Measurements from ENCODE around the gene PARD3. TPM values are rescaled to one million over a fixed set of nuclear protein-coding genes. Genes with fewer than 3 reads are reported as not detected.
"Not testable (repeated sequence)": the region's sequence is repeated elsewhere in the genome, so short reads cannot be mapped to it uniquely, and the experiment has no call there.

Gene PARD3
- total and polyA plus RNA-seq, 2 experiments from 2014 or later = 47.2 to 59.7 TPM

DNA sequence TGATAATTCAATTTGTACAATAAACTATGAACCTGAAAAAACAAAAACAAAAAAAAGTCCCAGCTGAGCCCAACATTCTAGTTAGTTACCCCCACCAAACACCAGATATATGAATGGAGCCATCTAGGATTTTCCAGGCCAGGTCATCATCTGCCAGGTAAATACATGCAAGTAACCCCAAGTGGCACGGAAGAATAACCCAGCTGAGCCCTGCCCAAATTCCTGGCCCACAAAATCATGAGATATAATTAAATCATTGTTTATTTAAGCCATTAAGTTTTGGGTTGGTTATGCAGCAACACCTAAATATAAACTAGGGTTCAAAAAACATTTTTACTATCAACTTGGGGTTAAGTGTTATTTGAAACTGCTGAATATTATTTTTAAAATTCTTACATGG, 19.0 kb downstream of the PARD3 start:
- 92% methylated on average over 1 of the region's 1 CpG for WGBS (ENCODE audit: low lambda C conversion rate, missing lambda C conversion rate)
- no peaks in the 10 kb centered on the region for H3K9me2 ChIP-seq (replicated peaks; ENCODE audit: insufficient read depth)
- H3K9me3 ChIP-seq (ENCODE audit: low read depth) = no peaks in the 10 kb centered on the region
- no peak overlapping the region for H3K4me2 ChIP-seq
- H4K20me1 ChIP-seq (ENCODE audit: insufficient read depth, poor library complexity, severe bottlenecking) = peaks cover 50% of the 10 kb centered on the region
- H3K4me1 ChIP-seq (ENCODE audit: insufficient read depth) = peaks cover 6% of the 10 kb centered on the region
- no peak overlapping the region for H3K4me3 ChIP-seq
- H3K27ac ChIP-seq = no peak overlapping the region
- H3K27me3 ChIP-seq = no peaks in the 10 kb centered on the region
- TF ChIP-seq CTCF (IDR thresholded peaks at IDR 0.05; ENCODE audit: poor library complexity) (no peak), EZH2phosphoT487 (IDR thresholded peaks at IDR 0.05; ENCODE audit: low read depth, severe bottlenecking, unreplicated experiment) (no peak)
- peaks cover 100% of the 10 kb centered on the region for H3K79me2 ChIP-seq
- H3K36me3 ChIP-seq (replicated peaks; ENCODE audit: insufficient read depth, low read depth) = no peaks in the 10 kb centered on the region
- DNase-seq (ENCODE audit: low spot score) = no peak
- H2AFZ ChIP-seq = no peak overlapping the region

GRCh38 chr10:34795334-34795733, 19.8 kb downstream of the PARD3 start:
- Histone ChIP-seq H3K4me3 (no peak overlapping the region), H3K27ac (no peak overlapping the region), H3K9me3 (ENCODE audit: low read depth) (no peaks in the 10 kb centered on the region), H4K20me1 (ENCODE audit: insufficient read depth, poor library complexity, severe bottlenecking) (peaks cover 53% of the 10 kb centered on the region), H3K9me2 (replicated peaks; ENCODE audit: insufficient read depth) (no peaks in the 10 kb centered on the region), H2AFZ (no peak overlapping the region), H3K27me3 (no peaks in the 10 kb centered on the region), H3K79me2 (peaks cover 100% of the 10 kb centered on the region), H3K36me3 (replicated peaks; ENCODE audit: insufficient read depth, low read depth) (no peaks in the 10 kb centered on the region), H3K4me1 (ENCODE audit: insufficient read depth) (peaks cover 5% of the 10 kb centered on the region), H3K4me2 (no peak overlapping the region)
- DNase-seq (ENCODE audit: low spot score) = no peak
- TF ChIP-seq CTCF (IDR thresholded peaks at IDR 0.05; ENCODE audit: poor library complexity) (no peak), EZH2 (IDR thresholded peaks at IDR 0.05; ENCODE audit: borderline replicate concordance) (no peak), EZH2phosphoT487 (IDR thresholded peaks at IDR 0.05; ENCODE audit: low read depth, severe bottlenecking, unreplicated experiment) (no peak)
- 99% methylated on average over 6 of the region's 6 CpGs for WGBS (ENCODE audit: low lambda C conversion rate, missing lambda C conversion rate)

DNA sequence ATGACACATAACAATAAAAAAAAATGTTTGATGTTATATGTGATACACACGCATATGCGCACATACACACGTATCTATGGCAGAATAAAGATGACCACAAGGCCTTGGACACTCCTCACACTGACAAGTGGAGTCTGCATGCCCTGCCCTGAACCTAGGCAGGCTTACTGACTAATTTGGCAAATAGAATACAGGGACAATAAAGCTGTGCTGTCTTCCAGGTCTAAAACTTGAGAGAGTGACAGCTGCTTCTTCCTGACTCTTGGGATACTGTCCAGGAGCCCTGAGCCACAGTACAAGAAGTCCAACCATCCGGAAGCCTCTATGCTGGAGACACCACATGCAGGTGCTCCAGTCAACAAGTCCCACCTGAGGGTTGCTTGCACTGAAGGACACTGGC, 20.3 kb downstream of the PARD3 start:
- H3K36me3 ChIP-seq (replicated peaks; ENCODE audit: insufficient read depth, low read depth) = no peaks in the 10 kb centered on the region
- no peak overlapping the region for H2AFZ ChIP-seq
- peaks cover 8% of the 10 kb centered on the region for H3K4me1 ChIP-seq (ENCODE audit: insufficient read depth)
- peaks cover 53% of the 10 kb centered on the region for H4K20me1 ChIP-seq (ENCODE audit: insufficient read depth, poor library complexity, severe bottlenecking)
- no peak for DNase-seq (ENCODE audit: low spot score)
- H3K4me2 ChIP-seq = no peak overlapping the region
- no peaks in the 10 kb centered on the region for H3K27me3 ChIP-seq
- H3K9me2 ChIP-seq (replicated peaks; ENCODE audit: insufficient read depth) = no peaks in the 10 kb centered on the region
- H3K9me3 ChIP-seq (ENCODE audit: low read depth) = no peaks in the 10 kb centered on the region
- H3K79me2 ChIP-seq = peaks cover 97% of the 10 kb centered on the region
- TF ChIP-seq EZH2 (IDR thresholded peaks at IDR 0.05; ENCODE audit: borderline replicate concordance) (no peak), EZH2phosphoT487 (IDR thresholded peaks at IDR 0.05; ENCODE audit: low read depth, severe bottlenecking, unreplicated experiment) (no peak), CTCF (IDR thresholded peaks at IDR 0.05; ENCODE audit: poor library complexity) (no peak)
- H3K4me3 ChIP-seq = no peak overlapping the region
- H3K27ac ChIP-seq = no peak overlapping the region
- 94% methylated on average over 4 of the region's 4 CpGs for WGBS (ENCODE audit: low lambda C conversion rate, missing lambda C conversion rate)

- 93% methylated on average over 5 of the region's 5 CpGs for WGBS (ENCODE audit: low lambda C conversion rate, missing lambda C conversion rate)
- peaks cover 49% of the 10 kb centered on the region for H4K20me1 ChIP-seq (ENCODE audit: insufficient read depth, poor library complexity, severe bottlenecking)
Measured at GRCh38 chr10:34793581-34793980, 21.5 kb downstream of the PARD3 start.

More at GRCh38 chr10:34793581-34793980, 21.5 kb downstream of the PARD3 start:
- not testable (repeated sequence) for H3K9me2 ChIP-seq (replicated peaks; ENCODE audit: insufficient read depth); H3K4me2 ChIP-seq; H3K27me3 ChIP-seq; H3K36me3 ChIP-seq (replicated peaks; ENCODE audit: insufficient read depth, low read depth); H3K4me3 ChIP-seq; H3K9me3 ChIP-seq (ENCODE audit: low read depth); H3K27ac ChIP-seq; DNase-seq (ENCODE audit: low spot score); H2AFZ ChIP-seq
- Histone ChIP-seq H3K4me1 (ENCODE audit: insufficient read depth) (peaks cover 14% of the 10 kb centered on the region), H3K79me2 (peaks cover 96% of the 10 kb centered on the region)
